Bronchial epithelial cell (primary cell): ENCODE measurements around the gene SUN1. TPM values are rescaled to one million over a fixed set of nuclear protein-coding genes. Genes with fewer than 3 reads are reported as not detected.
"Not testable (repeated sequence)": the region's sequence is repeated elsewhere in the genome, so short reads cannot be mapped to it uniquely, and the experiment has no call there.

ENCODE experiments used
- DNase-seq: peaks from one replicate; pipeline ENCODE4 v3.0.0-alpha.2; 2010; ENCODE audit warnings: low read depth
- FAIRE-seq: peaks from 2 replicates; lab custom pipeline; 2011; peaks lifted over from hg19 to GRCh38; lab: Jason Lieb, UNC
- H3K27me3 ChIP-seq: 2 replicates; pipeline ENCODE4 v1.5.1; 2011; ENCODE audit warnings: low read length; ENCODE audit not compliant: control insufficient read depth, insufficient read depth
- H3K36me3 ChIP-seq: 2 replicates; pipeline ENCODE4 v1.5.1; 2011; ENCODE audit warnings: low read length; ENCODE audit not compliant: control insufficient read depth, insufficient read depth
- H3K4me3 ChIP-seq: 2 replicates; pipeline ENCODE4 v1.5.1; 2011; ENCODE audit warnings: mild to moderate bottlenecking, low read depth, low read length, control low read depth
- total RNA-seq: library from RNA; depleted of rRNA; stranded (reverse); fragments of >200 nt; gene quantifications from 2 replicates; pipeline ENCODE4 v1.2.1, GENCODE V29; 2014
- TF ChIP-seq, protein P1 (sequence below): IDR thresholded peaks from 2 replicates; pipeline ENCODE4 v1.5.1; 2011; ENCODE audit warnings: mild to moderate bottlenecking, moderate library complexity, low read length, control low read depth, inconsistent platforms; ENCODE audit not compliant: insufficient read depth, severe bottlenecking

SUN1 gene
- total RNA-seq, 1 donor from 2014 or later: 176 TPM

DNA sequence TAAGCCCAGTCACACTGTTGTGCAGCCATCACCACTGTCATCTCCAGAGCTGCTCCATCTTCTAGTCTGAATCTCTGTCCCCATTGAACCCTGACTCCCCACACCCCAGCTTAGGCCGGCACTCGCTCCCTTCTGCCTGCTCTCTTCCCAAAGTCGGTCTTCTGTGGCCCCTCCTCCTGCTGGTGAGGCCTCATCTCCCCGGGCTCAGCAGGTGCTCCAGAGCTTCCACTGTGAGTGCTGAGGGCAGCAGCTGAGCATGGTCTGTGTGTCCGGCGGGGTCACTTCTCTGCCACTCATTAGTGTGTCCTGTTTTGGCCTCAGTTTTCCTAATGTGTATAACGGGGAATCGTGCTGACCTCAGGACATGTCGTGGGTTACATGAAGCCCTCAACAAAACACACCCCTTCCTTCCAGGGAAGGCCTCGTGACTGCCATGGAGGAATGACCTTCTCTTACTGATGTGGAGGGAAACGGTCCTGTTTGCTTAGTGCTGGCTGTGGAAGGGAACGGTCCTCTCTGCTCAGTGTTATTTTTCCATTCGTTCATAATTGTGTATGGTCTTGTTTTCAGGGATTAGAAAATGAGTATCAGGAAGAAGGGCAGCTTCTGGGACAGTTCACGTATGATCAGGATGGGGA lies 39.7 kb downstream of the SUN1 start:
- DNase-seq (no peak), FAIRE-seq (no peak)
- no peak overlapping the region for H3K4me3 ChIP-seq
- no peaks in the 10 kb centered on the region for H3K27me3 ChIP-seq
- H3K36me3 ChIP-seq: peaks cover 20% of the 10 kb centered on the region
- TF ChIP-seq, protein P1, sequence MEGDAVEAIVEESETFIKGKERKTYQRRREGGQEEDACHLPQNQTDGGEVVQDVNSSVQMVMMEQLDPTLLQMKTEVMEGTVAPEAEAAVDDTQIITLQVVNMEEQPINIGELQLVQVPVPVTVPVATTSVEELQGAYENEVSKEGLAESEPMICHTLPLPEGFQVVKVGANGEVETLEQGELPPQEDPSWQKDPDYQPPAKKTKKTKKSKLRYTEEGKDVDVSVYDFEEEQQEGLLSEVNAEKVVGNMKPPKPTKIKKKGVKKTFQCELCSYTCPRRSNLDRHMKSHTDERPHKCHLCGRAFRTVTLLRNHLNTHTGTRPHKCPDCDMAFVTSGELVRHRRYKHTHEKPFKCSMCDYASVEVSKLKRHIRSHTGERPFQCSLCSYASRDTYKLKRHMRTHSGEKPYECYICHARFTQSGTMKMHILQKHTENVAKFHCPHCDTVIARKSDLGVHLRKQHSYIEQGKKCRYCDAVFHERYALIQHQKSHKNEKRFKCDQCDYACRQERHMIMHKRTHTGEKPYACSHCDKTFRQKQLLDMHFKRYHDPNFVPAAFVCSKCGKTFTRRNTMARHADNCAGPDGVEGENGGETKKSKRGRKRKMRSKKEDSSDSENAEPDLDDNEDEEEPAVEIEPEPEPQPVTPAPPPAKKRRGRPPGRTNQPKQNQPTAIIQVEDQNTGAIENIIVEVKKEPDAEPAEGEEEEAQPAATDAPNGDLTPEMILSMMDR: no peak

DNA sequence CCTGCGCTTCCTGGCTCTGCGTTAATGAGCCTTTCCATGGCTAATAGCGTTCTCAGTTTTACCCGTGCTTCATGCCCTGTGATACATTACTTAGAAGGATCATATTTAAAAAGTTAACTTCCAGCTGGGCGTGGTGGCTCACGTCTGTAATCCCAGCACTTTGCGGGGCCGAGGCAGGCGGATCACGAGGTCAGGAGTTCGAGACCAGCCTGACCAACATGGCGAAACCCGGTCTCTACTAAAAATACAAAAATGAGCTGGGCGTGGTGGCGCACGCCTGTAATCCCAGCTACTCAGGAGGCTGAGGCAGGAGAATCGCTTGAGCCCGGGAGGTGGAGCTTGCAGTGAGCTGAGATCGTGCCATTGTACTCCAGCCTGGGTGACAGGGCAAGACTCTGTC lies 40.4 kb downstream of the SUN1 start:
- DNase-seq, H3K27me3 ChIP-seq, FAIRE-seq, H3K4me3 ChIP-seq: not testable (repeated sequence)
- peaks cover 18% of the 10 kb centered on the region for H3K36me3 ChIP-seq

DNA sequence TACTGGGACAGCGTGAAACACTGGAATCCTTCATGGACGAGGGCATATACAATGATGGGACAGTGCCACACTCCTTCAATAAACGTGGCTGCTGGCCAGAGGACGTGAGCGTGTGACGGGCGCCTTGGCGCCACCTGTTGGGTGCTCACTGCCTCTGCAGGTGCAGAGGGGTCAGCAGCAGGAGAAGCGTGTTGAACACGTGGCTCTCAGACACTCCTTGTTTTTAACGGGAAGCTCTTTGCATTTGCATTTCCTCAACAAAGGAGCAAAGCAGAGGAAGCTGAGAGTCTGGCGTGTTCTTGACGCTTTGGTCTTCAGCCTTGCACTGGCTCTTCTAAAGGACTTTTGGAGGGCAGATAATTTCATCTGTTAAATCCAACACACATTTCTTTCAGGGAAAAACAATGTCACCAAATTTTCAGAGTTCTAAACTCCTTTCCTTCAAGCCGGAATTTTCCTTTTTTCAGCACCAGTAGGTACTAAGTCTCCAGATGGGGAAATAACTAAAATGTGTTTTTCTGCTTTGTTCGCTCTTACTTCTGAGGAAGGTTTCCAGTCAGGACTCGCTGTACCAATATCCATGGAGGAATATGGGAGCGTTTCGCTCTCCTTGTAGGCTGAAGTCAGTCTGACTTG lies 41.2 kb downstream of the SUN1 start:
- peaks cover 17% of the 10 kb centered on the region for H3K36me3 ChIP-seq
- TF ChIP-seq, protein P1: peak; percentile 96
- no peak overlapping the region for H3K4me3 ChIP-seq
- no peaks in the 10 kb centered on the region for H3K27me3 ChIP-seq
- no peak for FAIRE-seq
- peak; percentile 76 for DNase-seq

DNA sequence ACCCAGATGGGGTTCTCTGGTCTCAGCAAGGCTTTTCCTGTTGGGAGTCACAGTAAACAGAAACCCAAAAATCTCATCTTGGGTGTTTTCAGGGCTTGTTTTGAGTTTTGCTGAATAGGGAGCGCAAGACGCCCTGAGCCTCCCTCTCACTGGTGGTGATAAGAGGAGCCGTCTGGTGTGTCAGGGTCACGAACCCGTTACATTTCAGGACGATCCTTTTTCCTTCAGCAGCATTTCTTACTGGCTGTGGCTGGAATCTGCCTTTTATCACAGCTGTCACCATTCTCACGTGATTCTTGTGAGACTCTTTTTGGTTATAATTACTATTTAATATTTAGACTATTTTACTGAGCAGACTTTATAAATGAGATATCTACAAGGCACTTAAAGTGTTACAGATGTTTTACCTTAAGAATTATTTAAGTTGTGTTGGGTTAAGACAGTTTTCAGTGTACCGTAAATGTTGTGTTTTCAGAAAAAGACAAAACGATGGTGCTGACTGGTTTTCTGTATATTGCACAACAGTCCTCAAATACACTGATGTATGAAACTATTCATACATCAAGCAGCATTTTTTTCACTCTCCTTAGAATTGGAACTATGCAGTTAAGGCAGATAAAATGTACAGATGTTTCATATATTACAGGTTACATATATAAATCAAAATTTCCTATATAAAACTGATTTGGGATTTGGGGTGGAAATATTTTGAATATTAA lies 41.9 kb downstream of the SUN1 start:
- Histone ChIP-seq H3K4me3 (no peak overlapping the region), H3K36me3 (peaks cover 20% of the 10 kb centered on the region), H3K27me3 (no peaks in the 10 kb centered on the region)
- no peak for FAIRE-seq
- no peak for DNase-seq
- TF ChIP-seq, protein P1: no peak

DNA sequence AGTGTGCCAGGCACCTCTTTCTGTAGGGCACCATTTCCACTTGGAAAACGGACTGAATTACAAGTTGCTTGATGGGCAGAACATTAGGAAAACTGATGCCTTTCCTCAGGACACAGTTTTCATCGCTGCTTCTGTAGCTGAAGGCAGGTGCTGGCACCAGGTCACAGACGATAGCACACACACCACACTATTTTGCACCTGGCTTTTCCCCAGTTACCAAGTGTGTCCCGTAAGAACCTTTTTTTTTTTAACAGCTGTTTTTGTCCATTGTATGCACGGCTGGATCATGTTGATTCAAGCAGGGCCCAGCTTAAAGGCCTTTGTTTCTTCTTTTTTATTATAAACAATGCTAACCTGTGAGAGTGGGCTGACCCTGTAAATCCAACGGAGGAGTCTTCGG lies 42.8 kb downstream of the SUN1 start:
- peaks cover 18% of the 10 kb centered on the region for H3K36me3 ChIP-seq
- H3K4me3 ChIP-seq: no peak overlapping the region
- TF ChIP-seq, protein P1: no peak
- H3K27me3 ChIP-seq: no peaks in the 10 kb centered on the region
- no peak for DNase-seq
- no peak for FAIRE-seq

DNA sequence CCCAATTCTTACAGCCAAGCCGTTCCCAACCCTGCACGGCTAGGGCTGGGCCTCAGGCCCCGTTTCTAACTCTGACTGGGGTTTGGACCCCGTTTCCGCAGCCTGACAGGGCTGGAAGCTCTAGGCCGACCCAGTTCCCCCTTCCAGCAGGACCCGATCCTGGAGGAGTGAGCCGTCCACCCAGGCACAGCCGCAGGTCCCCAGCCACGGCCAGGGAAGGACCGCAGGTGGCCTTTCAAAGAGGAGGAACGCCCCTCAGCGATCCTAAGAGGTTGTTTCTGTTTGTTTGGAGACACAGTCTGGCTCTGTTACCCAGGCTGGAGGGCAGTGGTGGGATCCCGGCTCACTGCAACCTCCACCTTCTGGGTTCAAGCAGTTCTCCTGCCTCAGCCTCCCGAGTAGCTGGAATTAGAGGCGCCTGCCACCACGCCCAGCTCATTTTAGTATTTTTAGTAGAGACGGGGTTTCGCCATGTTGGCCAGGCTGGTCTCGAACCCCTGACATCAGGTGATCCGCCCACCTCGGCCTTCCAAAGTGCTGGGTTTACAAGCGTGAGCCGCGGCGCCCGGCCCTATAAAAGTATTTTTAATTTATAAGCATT lies 43.3 kb downstream of the SUN1 start:
- no peak for DNase-seq
- TF ChIP-seq, protein P1: no peak
- FAIRE-seq: no peak
- Histone ChIP-seq H3K4me3 (peak overlapping the region; percentile 27), H3K27me3 (no peaks in the 10 kb centered on the region), H3K36me3 (peaks cover 16% of the 10 kb centered on the region)
